ENCODE measurements around the gene BIRC7. TPM values are rescaled to one million over a fixed set of nuclear protein-coding genes. Genes with fewer than 3 reads are reported as not detected.

The BIRC7 gene
- total RNA-seq, 2 donors from 2014 or later, result not detected

DNA sequence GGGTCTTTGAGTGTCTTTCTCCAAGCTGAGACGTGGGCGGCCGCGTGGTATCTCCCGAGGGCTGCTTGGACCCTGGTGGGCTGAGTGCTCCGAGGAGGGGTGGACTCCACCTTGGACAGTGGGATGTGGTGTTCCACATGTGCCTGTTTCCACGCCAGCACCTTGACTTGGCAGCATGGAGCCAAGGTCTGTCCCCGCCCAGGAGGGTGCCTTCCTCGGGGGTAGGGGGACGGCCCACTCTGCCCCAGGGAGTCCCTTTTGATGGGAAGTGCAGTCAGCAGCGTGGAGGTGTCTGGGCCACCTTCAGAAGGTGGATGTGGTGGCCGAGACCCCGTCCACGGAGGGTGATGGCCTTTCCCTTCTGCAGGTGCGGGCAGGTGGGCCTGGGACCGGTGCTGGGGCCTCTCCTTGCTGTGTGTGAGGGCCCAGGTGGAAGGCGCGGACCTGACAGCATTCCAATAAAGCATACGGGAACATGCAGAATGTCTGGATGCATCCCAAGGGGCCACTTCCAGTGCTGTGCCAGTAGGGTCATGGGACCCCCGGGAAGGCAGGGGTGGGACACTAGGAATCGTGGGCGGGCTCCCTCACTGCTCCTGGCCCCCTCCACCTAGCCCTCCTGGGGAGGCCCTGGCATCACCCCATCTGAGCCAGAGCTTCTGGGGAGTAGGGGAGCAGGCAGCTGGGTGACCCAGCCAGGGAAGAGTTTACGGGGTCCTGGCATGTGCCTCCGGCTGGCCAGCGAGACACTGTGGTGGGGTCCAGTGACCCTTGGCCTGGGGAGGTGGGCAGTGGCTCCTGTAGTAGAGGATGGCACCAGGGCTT is 53.8 kb downstream of the BIRC7 start:
- no peaks in the 10 kb centered on the region for H3K36me3 ChIP-seq
- no peaks in the 10 kb centered on the region for H3K9me3 ChIP-seq
- no peak overlapping the region for H3K4me3 ChIP-seq
- no peaks in the 10 kb centered on the region for H3K27me3 ChIP-seq
- intact Hi-C loops (cut with DNase I), result no loop called here
- TF ChIP-seq, protein P1, sequence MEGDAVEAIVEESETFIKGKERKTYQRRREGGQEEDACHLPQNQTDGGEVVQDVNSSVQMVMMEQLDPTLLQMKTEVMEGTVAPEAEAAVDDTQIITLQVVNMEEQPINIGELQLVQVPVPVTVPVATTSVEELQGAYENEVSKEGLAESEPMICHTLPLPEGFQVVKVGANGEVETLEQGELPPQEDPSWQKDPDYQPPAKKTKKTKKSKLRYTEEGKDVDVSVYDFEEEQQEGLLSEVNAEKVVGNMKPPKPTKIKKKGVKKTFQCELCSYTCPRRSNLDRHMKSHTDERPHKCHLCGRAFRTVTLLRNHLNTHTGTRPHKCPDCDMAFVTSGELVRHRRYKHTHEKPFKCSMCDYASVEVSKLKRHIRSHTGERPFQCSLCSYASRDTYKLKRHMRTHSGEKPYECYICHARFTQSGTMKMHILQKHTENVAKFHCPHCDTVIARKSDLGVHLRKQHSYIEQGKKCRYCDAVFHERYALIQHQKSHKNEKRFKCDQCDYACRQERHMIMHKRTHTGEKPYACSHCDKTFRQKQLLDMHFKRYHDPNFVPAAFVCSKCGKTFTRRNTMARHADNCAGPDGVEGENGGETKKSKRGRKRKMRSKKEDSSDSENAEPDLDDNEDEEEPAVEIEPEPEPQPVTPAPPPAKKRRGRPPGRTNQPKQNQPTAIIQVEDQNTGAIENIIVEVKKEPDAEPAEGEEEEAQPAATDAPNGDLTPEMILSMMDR (IDR thresholded peaks at IDR 0.05), result no peak
- DNase-seq, result no peak
- no peak overlapping the region for H3K9ac ChIP-seq (ENCODE audit: low read depth in 2 of 2, low read length in 2 of 2)
- no peak overlapping the region for H3K27ac ChIP-seq
- H3K4me1 ChIP-seq, result no peaks in the 10 kb centered on the region

Small RNA genes lying within 50 kb of the gene (microRNA-seq; reads per million reads assigned to microRNA genes)
- not detected for gene MIR3196
- not detected for gene MIR4326

Other genes with a start within 250 kb of the BIRC7 start
- gene BHLHE23, start 228.9 kb upstream of the BIRC7 start, total RNA-seq, result not detected
- gene YTHDF1, start 19.8 kb upstream of the BIRC7 start, total RNA-seq, result 10 to 100 TPM; 35.4 to 38.7 TPM
- under 1 TPM in 1 of 2 donors, not detected in 1; 0.29 TPM for gene NKAIN4, start 18.6 kb downstream of the BIRC7 start, total RNA-seq
- gene ARFGAP1, start 36.9 kb downstream of the BIRC7 start, total RNA-seq, result 100 to 1,000 TPM in 1 of 2 donors, 10 to 100 TPM in 1; 66.9 to 109 TPM
- gene COL20A1, start 57.3 kb downstream of the BIRC7 start, total RNA-seq, result not detected
- under 1 TPM in 1 of 2 donors, not detected in 1; 0.05 TPM for gene CHRNA4, start 125.4 kb downstream of the BIRC7 start, total RNA-seq
- under 1 TPM; 0.19 to 0.27 TPM for gene KCNQ2, start 236.8 kb downstream of the BIRC7 start, total RNA-seq

All from colonic mucosa (tissue), 4 donors.